Smooth muscle cell (in vitro differentiated cells): Measurements from ENCODE around the gene HNRNPA0. TPM values are rescaled to one million over a fixed set of nuclear protein-coding genes. Genes with fewer than 3 reads are reported as not detected.

Experiments used
- DNase-seq: peaks from one replicate; lab custom pipeline; 2025; ENCODE audit not compliant: unreplicated experiment; lab: John Stamatoyannopoulos, UW
- H2AFZ ChIP-seq: fragments of 200-600 bp; sonication (generic); 2 replicates; pipeline ENCODE4 v1.6.0; 2016; ENCODE audit warnings: antibody characterized with exemption, low read depth, mild to moderate bottlenecking
- H3F3A ChIP-seq: fragments of 200-600 bp; sonication (generic); 2 replicates; pipeline ENCODE4 v1.6.0; 2017; ENCODE audit warnings: antibody characterized with exemption, low read depth
- H3K27ac ChIP-seq: fragments of 200-600 bp; sonication (generic); 2 replicates; pipeline ENCODE4 v1.5.1; 2016; ENCODE audit warnings: low read depth, mild to moderate bottlenecking
- H3K27me3 ChIP-seq: fragments of 200-600 bp; sonication (generic); 2 replicates; pipeline ENCODE4 v1.6.1; 2016; ENCODE audit warnings: low read depth, mild to moderate bottlenecking
- H3K36me3 ChIP-seq: fragments of 200-600 bp; sonication (generic); 2 replicates; pipeline ENCODE4 v1.5.1; 2016; ENCODE audit warnings: low read depth
- H3K4me1 ChIP-seq: fragments of 200-600 bp; sonication (generic); 2 replicates; pipeline ENCODE4 v1.5.1; 2016; ENCODE audit warnings: low read depth
- H3K4me2 ChIP-seq: fragments of 200-600 bp; sonication (generic); 2 replicates; pipeline ENCODE4 v1.6.0; 2016; ENCODE audit warnings: mild to moderate bottlenecking
- H3K4me3 ChIP-seq: fragments of 200-600 bp; sonication (generic); 2 replicates; pipeline ENCODE4 v1.5.1; 2016; ENCODE audit warnings: mild to moderate bottlenecking
- H3K79me2 ChIP-seq: fragments of 200-600 bp; sonication (generic); 2 replicates; pipeline ENCODE4 v1.6.0; 2016; ENCODE audit warnings: low read depth, mild to moderate bottlenecking
- H3K9ac ChIP-seq: fragments of 200-600 bp; sonication (generic); 2 replicates; pipeline ENCODE4 v1.6.0; 2016; ENCODE audit warnings: low read depth
- H3K9me3 ChIP-seq: fragments of 200-600 bp; sonication (generic); replicated peaks from 2 replicates; pipeline ENCODE4 v1.5.1; 2016; ENCODE audit warnings: low read depth
- H4K20me1 ChIP-seq: fragments of 200-600 bp; sonication (generic); 2 replicates; pipeline ENCODE4 v1.6.0; 2016; ENCODE audit warnings: low read depth
- WGBS: methylation state at CpG from one replicate; pipeline ENCODE4 v1.1.7; 2016; ENCODE audit warnings: low lambda C conversion rate; 5-methylcytosine and 5-hydroxymethylcytosine counted together
- polyA plus RNA-seq: library from polyadenylated mRNA; unstranded; fragments of >200 nt; fragmentation: Nextera tagmentation; extraction: Ambion mirVana; gene quantifications from 2 replicates; pipeline ENCODE4 v1.2.1, GENCODE V29; 2016
- total RNA-seq: library from RNA; depleted of rRNA; stranded (reverse); fragments of >200 nt; gene quantifications from 2 replicates; pipeline ENCODE4 v1.2.3, GENCODE V29; 2014
- TF ChIP-seq, protein P1 (sequence below): fragments of 200-600 bp; sonication (generic); IDR thresholded peaks from 2 replicates; pipeline ENCODE4 v1.5.1; 2017; ENCODE audit warnings: borderline replicate concordance, mild to moderate bottlenecking, antibody characterized with exemption; ENCODE audit not compliant: insufficient read depth, poor library complexity, severe bottlenecking

HNRNPA0 gene
- total and polyA plus RNA-seq, 2 experiments from 2014 or later: 14.4 to 18.8 TPM

GRCh38 chr5:137737349-137738131 is 16.6 kb downstream of the HNRNPA0 start:
- Histone ChIP-seq H3F3A (peaks cover 17% of the 10 kb centered on the region), H3K36me3 (no peaks in the 10 kb centered on the region), H3K27ac (peak overlapping the region; percentile 80), H3K27me3 (no peaks in the 10 kb centered on the region), H3K4me3 (no peak overlapping the region), H3K9me3 (no peaks in the 10 kb centered on the region), H4K20me1 (no peaks in the 10 kb centered on the region), H2AFZ (no peak overlapping the region), H3K79me2 (no peaks in the 10 kb centered on the region), H3K4me1 (peaks cover 21% of the 10 kb centered on the region), H3K9ac (peak overlapping the region; percentile 31), H3K4me2 (no peak overlapping the region)
- no peak for DNase-seq
- TF ChIP-seq, protein P1, sequence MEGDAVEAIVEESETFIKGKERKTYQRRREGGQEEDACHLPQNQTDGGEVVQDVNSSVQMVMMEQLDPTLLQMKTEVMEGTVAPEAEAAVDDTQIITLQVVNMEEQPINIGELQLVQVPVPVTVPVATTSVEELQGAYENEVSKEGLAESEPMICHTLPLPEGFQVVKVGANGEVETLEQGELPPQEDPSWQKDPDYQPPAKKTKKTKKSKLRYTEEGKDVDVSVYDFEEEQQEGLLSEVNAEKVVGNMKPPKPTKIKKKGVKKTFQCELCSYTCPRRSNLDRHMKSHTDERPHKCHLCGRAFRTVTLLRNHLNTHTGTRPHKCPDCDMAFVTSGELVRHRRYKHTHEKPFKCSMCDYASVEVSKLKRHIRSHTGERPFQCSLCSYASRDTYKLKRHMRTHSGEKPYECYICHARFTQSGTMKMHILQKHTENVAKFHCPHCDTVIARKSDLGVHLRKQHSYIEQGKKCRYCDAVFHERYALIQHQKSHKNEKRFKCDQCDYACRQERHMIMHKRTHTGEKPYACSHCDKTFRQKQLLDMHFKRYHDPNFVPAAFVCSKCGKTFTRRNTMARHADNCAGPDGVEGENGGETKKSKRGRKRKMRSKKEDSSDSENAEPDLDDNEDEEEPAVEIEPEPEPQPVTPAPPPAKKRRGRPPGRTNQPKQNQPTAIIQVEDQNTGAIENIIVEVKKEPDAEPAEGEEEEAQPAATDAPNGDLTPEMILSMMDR: no peak
- WGBS: 42% methylated on average over 5 of the region's 5 CpGs

GRCh38 chr5:137736496-137736895 is 17.7 kb downstream of the HNRNPA0 start:
- Histone ChIP-seq H3K4me2 (peak overlapping the region; percentile 90), H3K36me3 (no peaks in the 10 kb centered on the region)
- WGBS: 67% methylated on average over 1 of the region's 1 CpG

GRCh38 chr5:137735555-137736284 is 18.4 kb downstream of the HNRNPA0 start, which contains the start of gene KLHL3:
TSS of gene KLHL3 (minus strand) at chr5:137736089. CDS start at chr5:137735646, 443 bp downstream.
- 2% methylated on average over 11 of the region's 12 CpGs for WGBS
- Histone ChIP-seq H3K4me1 (peaks cover 21% of the 10 kb centered on the region), H3K9ac (peak within 1 kb of the TSS; percentile 31), H2AFZ (peak within 1 kb of the TSS; percentile 85), H3K9me3 (no peaks in the 10 kb centered on the region), H3K79me2 (no peaks in the 10 kb centered on the region), H4K20me1 (no peaks in the 10 kb centered on the region), H3K4me2 (peak within 1 kb of the TSS; percentile 90), H3K4me3 (peak within 1 kb of the TSS; percentile 52), H3K27me3 (no peaks in the 10 kb centered on the region), H3K27ac (peak within 1 kb of the TSS; percentile 80), H3K36me3 (no peaks in the 10 kb centered on the region), H3F3A (peaks cover 17% of the 10 kb centered on the region)
- no peak for DNase-seq
- TF ChIP-seq, protein P1: no peak

More at GRCh38 chr5:137736496-137736895, 17.7 kb downstream of the HNRNPA0 start:
- Histone ChIP-seq H3F3A (peaks cover 17% of the 10 kb centered on the region), H4K20me1 (no peaks in the 10 kb centered on the region), H3K27ac (peak overlapping the region; percentile 80), H3K79me2 (no peaks in the 10 kb centered on the region), H3K9me3 (no peaks in the 10 kb centered on the region), H3K4me1 (peaks cover 21% of the 10 kb centered on the region), H3K4me3 (no peak overlapping the region), H3K27me3 (no peaks in the 10 kb centered on the region), H3K9ac (no peak overlapping the region), H2AFZ (no peak overlapping the region)
- TF ChIP-seq, protein P1: no peak
- DNase-seq: no peak
